ENCODE measurements around the gene SLC15A4.
"Not testable (repeated sequence)": the region's sequence is repeated elsewhere in the genome, so short reads cannot be mapped to it uniquely, and the experiment has no call there.

The SLC15A4 gene

GRCh38 chr12:128813392-128813791 is 10.4 kb downstream of the SLC15A4 start:
- DNase-seq: no peak

- DNase-seq: no peak
Measured at GRCh38 chr12:128811806-128812205, 12.0 kb downstream of the SLC15A4 start.

- DNase-seq: no peak
Measured at GRCh38 chr12:128810182-128811127, 13.3 kb downstream of the SLC15A4 start.

GRCh38 chr12:128808651-128809050 is 15.1 kb downstream of the SLC15A4 start:
- no peak for DNase-seq

- no peak for DNase-seq
Measured at GRCh38 chr12:128807161-128807724, 16.5 kb downstream of the SLC15A4 start.

GRCh38 chr12:128806573-128806972 is 17.2 kb downstream of the SLC15A4 start:
- DNase-seq: no peak

GRCh38 chr12:128805406-128805805 is 18.4 kb downstream of the SLC15A4 start:
- DNase-seq: not testable (repeated sequence)

GRCh38 chr12:128804762-128805161 is 19.0 kb downstream of the SLC15A4 start:
- DNase-seq: no peak

- DNase-seq: no peak
Measured at GRCh38 chr12:128803788-128804187, 20.0 kb downstream of the SLC15A4 start.

GRCh38 chr12:128802756-128803155 is 21.0 kb downstream of the SLC15A4 start:
- DNase-seq: no peak

GRCh38 chr12:128801879-128802391 is 21.8 kb downstream of the SLC15A4 start:
- DNase-seq: no peak

- no peak for DNase-seq
Measured at GRCh38 chr12:128800606-128801005, 23.2 kb downstream of the SLC15A4 start.

- no peak for DNase-seq
Measured at GRCh38 chr12:128798571-128799341, 25.0 kb downstream of the SLC15A4 start.

- DNase-seq: no peak
Measured at GRCh38 chr12:128797119-128798118, 26.3 kb downstream of the SLC15A4 start.

GRCh38 chr12:128796439-128797118 is 27.2 kb downstream of the SLC15A4 start:
- no peak for DNase-seq

- no peak for DNase-seq
Measured at GRCh38 chr12:128795530-128796361, 28.0 kb downstream of the SLC15A4 start.

GRCh38 chr12:128794661-128795529 is 28.9 kb downstream of the SLC15A4 start:
- DNase-seq: no peak

- no peak for DNase-seq
Measured at GRCh38 chr12:128793701-128794100, 30.1 kb downstream of the SLC15A4 start.

- no peak for DNase-seq
Measured at GRCh38 chr12:128792881-128793280, 30.9 kb downstream of the SLC15A4 start.

Measured in NCI-H510A treated with DMSO at 0.1 percent for 48 hours (cell line).